GM12878 (cell line): ENCODE results near the gene HS1BP3. TPM values are rescaled to one million over a fixed set of nuclear protein-coding genes. Genes with fewer than 3 reads are reported as not detected.

Source experiments
- polyA plus RNA-seq, 11 experiments: library from polyadenylated mRNA; depleted of rRNA in 4 of 11; unstranded in 6 of 11; stranded (reverse) in 5 of 11; fragments of >200 nt; fragmentation: Nextera tagmentation in 4 of 11; fragmentation: Illumina TruSeq in 1 of 11; extraction: Ambion mirVana in 4 of 11; extraction: Trizol in 1 of 11; gene quantifications; 1 replicate in 1 of 11; 2 replicates in 10 of 11; pipeline versions ENCODE4 v1.2.1 to v1.2.3, GENCODE V29; 2011 to 2016; ENCODE audit warnings: inconsistent platforms in 2 of 11, missing spikeins in 2 of 11, low read depth in 1 of 11
- total RNA-seq, 4 experiments: library from RNA; depleted of rRNA in 3 of 4; stranded (reverse); fragments of >200 nt in 3 of 4; fragmentation: Illumina TruSeq in 1 of 4; extraction: Trizol in 1 of 4; gene quantifications; 2 replicates each; pipeline versions ENCODE4 v1.2.1 to v1.2.3, GENCODE V29; 2013 to 2021

HS1BP3 gene
- total and polyA plus RNA-seq, 10 of the 15 experiments (the other 5 are each of a cell fraction or from before 2014, with no cell fraction given) = 0.47 to 7.2 (median 4.6) TPM

Other genes with a start within 250 kb of the HS1BP3 start
- 4.1 and 4.8 TPM in 2 replicates for gene RHOB, start 204.0 kb downstream of the HS1BP3 start, total RNA-seq (2014; rRNA removed)
- 1.0 and 1.2 TPM in 2 replicates for gene RHOB, start 204.0 kb downstream of the HS1BP3 start, total RNA-seq (2014; rRNA removed; fragmentation: Illumina TruSeq; extraction: Trizol)
- gene RHOB, start 204.0 kb downstream of the HS1BP3 start, total RNA-seq (2021) = 4.0 and 4.5 TPM in 2 replicates
- gene RHOB, start 204.0 kb downstream of the HS1BP3 start, polyA plus RNA-seq (2011; rRNA removed) = 1.1 and 1.8 TPM in 2 replicates
- gene RHOB, start 204.0 kb downstream of the HS1BP3 start, polyA plus RNA-seq (2014; fragmentation: Illumina TruSeq; extraction: Trizol) = 0.73 and 1.2 TPM in 2 replicates
- gene RHOB, start 204.0 kb downstream of the HS1BP3 start, polyA plus RNA-seq (2014; fragmentation: Nextera tagmentation; extraction: Ambion mirVana) = under 1 TPM; 0.03 to 0.35 TPM
- gene RHOB, start 204.0 kb downstream of the HS1BP3 start, polyA plus RNA-seq (2014; rRNA removed) = 2.8 and 3.0 TPM in 2 replicates
- gene RHOB, start 204.0 kb downstream of the HS1BP3 start, polyA plus RNA-seq (2016; fragmentation: Nextera tagmentation; extraction: Ambion mirVana) = under 1 TPM; 0.45 to 0.87 TPM
- 0.05 and 0.11 TPM in 2 replicates for gene GDF7, start 16.0 kb upstream of the HS1BP3 start, total RNA-seq (2014; rRNA removed)
- 0.04 and 0.05 TPM in 2 replicates for gene GDF7, start 16.0 kb upstream of the HS1BP3 start, total RNA-seq (2014; rRNA removed; fragmentation: Illumina TruSeq; extraction: Trizol)
- 0.05 and 0.08 TPM in 2 replicates for gene GDF7, start 16.0 kb upstream of the HS1BP3 start, total RNA-seq (2021)
- gene GDF7, start 16.0 kb upstream of the HS1BP3 start, polyA plus RNA-seq (2011; rRNA removed) = not detected in 2 replicates
- gene GDF7, start 16.0 kb upstream of the HS1BP3 start, polyA plus RNA-seq (2014; fragmentation: Illumina TruSeq; extraction: Trizol) = 0.04 and 0.05 TPM in 2 replicates
- under 1 TPM; 0.02 TPM for gene GDF7, start 16.0 kb upstream of the HS1BP3 start, polyA plus RNA-seq (2014; fragmentation: Nextera tagmentation; extraction: Ambion mirVana)
- gene GDF7, start 16.0 kb upstream of the HS1BP3 start, polyA plus RNA-seq (2014; rRNA removed) = 0.04 and 0.06 TPM in 2 replicates
- under 1 TPM; 0.04 to 0.08 TPM for gene GDF7, start 16.0 kb upstream of the HS1BP3 start, polyA plus RNA-seq (2016; fragmentation: Nextera tagmentation; extraction: Ambion mirVana)
- 25.4 and 32.7 TPM in 2 replicates for gene LDAH, start 172.0 kb upstream of the HS1BP3 start, total RNA-seq (2014; rRNA removed)
- gene LDAH, start 172.0 kb upstream of the HS1BP3 start, total RNA-seq (2014; rRNA removed; fragmentation: Illumina TruSeq; extraction: Trizol) = 33.7 and 34.2 TPM in 2 replicates
- gene LDAH, start 172.0 kb upstream of the HS1BP3 start, total RNA-seq (2021) = 26.3 and 31.1 TPM in 2 replicates
- 44.7 and 56.8 TPM in 2 replicates for gene LDAH, start 172.0 kb upstream of the HS1BP3 start, polyA plus RNA-seq (2011; rRNA removed)
- 40.1 and 40.6 TPM in 2 replicates for gene LDAH, start 172.0 kb upstream of the HS1BP3 start, polyA plus RNA-seq (2014; fragmentation: Illumina TruSeq; extraction: Trizol)
- 10 to 100 TPM; 18.7 to 25.0 TPM for gene LDAH, start 172.0 kb upstream of the HS1BP3 start, polyA plus RNA-seq (2014; fragmentation: Nextera tagmentation; extraction: Ambion mirVana)
- gene LDAH, start 172.0 kb upstream of the HS1BP3 start, polyA plus RNA-seq (2014; rRNA removed) = 14.8 and 17.9 TPM in 2 replicates
- 10 to 100 TPM; 35.2 to 37.5 TPM for gene LDAH, start 172.0 kb upstream of the HS1BP3 start, polyA plus RNA-seq (2016; fragmentation: Nextera tagmentation; extraction: Ambion mirVana)